GM10847 (cell line): ENCODE results near the gene NECTIN3.

Experiments
- POLR2A ChIP-seq: IDR thresholded peaks from 2 replicates; pipeline ENCODE4 v1.6.1; 2011; ENCODE audit not compliant: insufficient read length; ENCODE audit errors: extremely low read depth

The NECTIN3 gene

GRCh38 chr3:111229301-111229700 lies 157.7 kb downstream of the NECTIN3 start:
- no peak for TF ChIP-seq POLR2A

GRCh38 chr3:111236836-111237713 lies 165.5 kb downstream of the NECTIN3 start:
- no peak for TF ChIP-seq POLR2A

GRCh38 chr3:111237946-111238345 lies 166.3 kb downstream of the NECTIN3 start:
- no peak for TF ChIP-seq POLR2A

DNA sequence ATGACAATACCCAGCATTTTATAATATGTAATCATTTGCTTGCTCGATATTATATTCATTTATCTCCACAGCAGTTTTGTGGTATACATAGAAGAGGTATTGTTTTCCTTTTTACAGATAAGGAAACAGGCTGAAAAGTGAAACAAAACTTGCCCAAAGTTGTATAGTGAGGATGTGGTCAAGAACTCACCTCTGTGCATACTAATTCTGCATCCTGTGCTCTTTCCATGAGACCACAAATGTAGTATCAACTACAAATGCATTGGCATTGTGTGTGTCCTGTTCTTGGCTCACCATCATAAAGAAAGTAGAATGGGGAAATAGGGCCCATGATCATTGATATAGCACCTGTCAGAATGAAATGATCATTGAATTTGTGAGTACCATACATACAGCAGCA lies 167.3 kb downstream of the NECTIN3 start:
- no peak for TF ChIP-seq POLR2A

DNA sequence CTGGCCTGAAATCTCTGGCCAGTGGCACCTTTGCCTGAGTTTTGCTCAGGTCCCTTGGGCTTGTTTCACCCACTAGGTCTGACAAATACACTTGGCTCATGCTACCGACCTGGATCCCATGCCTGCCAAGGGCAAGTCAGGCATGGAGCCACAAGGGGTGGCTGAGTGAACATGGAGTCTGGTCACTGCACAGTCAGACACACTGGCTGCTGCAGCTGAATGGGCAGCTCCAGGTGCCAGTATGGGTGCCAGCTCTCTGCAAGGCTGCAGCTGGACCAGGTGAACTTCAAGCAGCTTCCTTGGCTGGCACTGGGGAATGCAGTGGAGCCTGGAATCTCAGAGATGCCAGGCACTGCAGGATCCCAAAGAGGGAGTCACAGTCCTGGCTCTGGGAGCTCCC lies 170.3 kb downstream of the NECTIN3 start:
- TF ChIP-seq POLR2A, result no peak
